ENCODE data around the gene AIG1. TPM values are rescaled to one million over a fixed set of nuclear protein-coding genes. Genes with fewer than 3 reads are reported as not detected.

The AIG1 gene
- total and polyA plus RNA-seq, 2 donors from 2014 or later: 57.3 to 146 TPM

DNA sequence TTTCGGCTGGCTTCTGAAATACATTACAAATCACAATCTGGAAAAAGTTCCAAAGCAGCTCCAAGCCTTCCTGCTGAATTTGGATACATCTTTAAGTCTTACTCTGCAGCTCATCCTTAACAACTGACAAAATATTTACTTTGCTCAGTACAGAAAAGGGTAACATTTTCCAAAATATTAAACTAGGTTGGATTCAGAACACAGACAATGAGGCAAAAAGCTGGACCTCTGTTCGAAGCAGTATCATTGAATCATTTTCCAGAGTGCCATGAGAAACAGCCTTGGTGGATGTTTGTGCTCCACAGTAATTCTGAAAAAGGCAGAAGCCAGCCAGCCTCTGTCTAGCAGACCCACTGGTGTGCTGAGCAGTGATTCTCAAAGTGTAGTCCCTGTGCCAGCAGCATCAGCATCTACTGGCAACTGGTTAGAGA is 162.1 kb downstream of the AIG1 start:
- H3K36me3 ChIP-seq (ENCODE audit: control insufficient read depth in 2 of 3, insufficient read depth in 3 of 3, low read length in 3 of 3): no peaks in the 10 kb centered on the region
- no peak overlapping the region for H3K4me3 ChIP-seq (ENCODE audit: low read length in 3 of 3)
- TF ChIP-seq, protein P1, sequence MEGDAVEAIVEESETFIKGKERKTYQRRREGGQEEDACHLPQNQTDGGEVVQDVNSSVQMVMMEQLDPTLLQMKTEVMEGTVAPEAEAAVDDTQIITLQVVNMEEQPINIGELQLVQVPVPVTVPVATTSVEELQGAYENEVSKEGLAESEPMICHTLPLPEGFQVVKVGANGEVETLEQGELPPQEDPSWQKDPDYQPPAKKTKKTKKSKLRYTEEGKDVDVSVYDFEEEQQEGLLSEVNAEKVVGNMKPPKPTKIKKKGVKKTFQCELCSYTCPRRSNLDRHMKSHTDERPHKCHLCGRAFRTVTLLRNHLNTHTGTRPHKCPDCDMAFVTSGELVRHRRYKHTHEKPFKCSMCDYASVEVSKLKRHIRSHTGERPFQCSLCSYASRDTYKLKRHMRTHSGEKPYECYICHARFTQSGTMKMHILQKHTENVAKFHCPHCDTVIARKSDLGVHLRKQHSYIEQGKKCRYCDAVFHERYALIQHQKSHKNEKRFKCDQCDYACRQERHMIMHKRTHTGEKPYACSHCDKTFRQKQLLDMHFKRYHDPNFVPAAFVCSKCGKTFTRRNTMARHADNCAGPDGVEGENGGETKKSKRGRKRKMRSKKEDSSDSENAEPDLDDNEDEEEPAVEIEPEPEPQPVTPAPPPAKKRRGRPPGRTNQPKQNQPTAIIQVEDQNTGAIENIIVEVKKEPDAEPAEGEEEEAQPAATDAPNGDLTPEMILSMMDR (IDR thresholded peaks at IDR 0.05; ENCODE audit: borderline replicate concordance, extremely low read depth, insufficient read depth): no peak
- H3K27me3 ChIP-seq (ENCODE audit: control insufficient read depth, insufficient read depth, low read length): no peaks in the 10 kb centered on the region
- FAIRE-seq (no peak), DNase-seq (no peak)
- no peak overlapping the region for H3K9ac ChIP-seq (ENCODE audit: low read length in 3 of 3)
- intact Hi-C loops (cut with DNase I): no loop called here
- peaks cover 0 to 6% (median 0%) of the 10 kb centered on the region in 3 donors for H3K4me1 ChIP-seq (ENCODE audit: control insufficient read depth in 2 of 3, insufficient read depth in 2 of 3, low read depth in 1 of 3, low read length in 3 of 3)
- no peaks in the 10 kb centered on the region for H3K9me3 ChIP-seq (ENCODE audit: control insufficient read depth in 2 of 3, insufficient read depth in 1 of 3, low read length in 3 of 3)
- H3K27ac ChIP-seq (ENCODE audit: low read depth in 2 of 2, low read length in 2 of 2): no peak overlapping the region

DNA sequence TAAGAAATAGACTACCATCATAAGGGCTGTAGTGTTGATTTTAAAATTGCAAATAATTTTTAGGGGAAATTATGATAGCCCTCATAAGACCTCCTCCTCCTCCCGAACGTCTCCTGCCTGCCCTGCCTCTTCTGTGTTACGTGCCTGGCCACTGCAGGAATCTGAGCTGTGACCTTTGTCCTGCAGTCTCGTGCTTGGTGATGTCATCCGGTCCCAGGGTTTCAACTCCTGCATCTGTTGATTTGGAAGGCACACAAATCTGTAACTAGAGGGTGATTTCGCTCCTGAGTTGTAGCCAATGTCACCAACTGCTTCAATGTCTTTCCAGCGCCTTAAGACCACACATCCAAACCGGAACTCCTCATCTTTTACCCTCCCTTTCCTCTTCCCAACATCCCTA is 163.2 kb downstream of the AIG1 start:
- peaks cover 0 to 6% (median 0%) of the 10 kb centered on the region in 3 donors for H3K4me1 ChIP-seq (ENCODE audit: control insufficient read depth in 2 of 3, insufficient read depth in 2 of 3, low read depth in 1 of 3, low read length in 3 of 3)
- H3K27me3 ChIP-seq (ENCODE audit: control insufficient read depth, insufficient read depth, low read length): no peaks in the 10 kb centered on the region
- no peak for FAIRE-seq
- no peaks in the 10 kb centered on the region for H3K9me3 ChIP-seq (ENCODE audit: control insufficient read depth in 2 of 3, insufficient read depth in 1 of 3, low read length in 3 of 3)
- no peaks in the 10 kb centered on the region for H3K36me3 ChIP-seq (ENCODE audit: control insufficient read depth in 2 of 3, insufficient read depth in 3 of 3, low read length in 3 of 3)
- H3K27ac ChIP-seq (ENCODE audit: low read depth in 2 of 2, low read length in 2 of 2): peak overlapping the region; percentile 10 to 73
- intact Hi-C loops (cut with DNase I): no loop called here
- TF ChIP-seq, protein P1 (IDR thresholded peaks at IDR 0.05; ENCODE audit: borderline replicate concordance, extremely low read depth, insufficient read depth): no peak
- H3K9ac ChIP-seq (ENCODE audit: low read length in 3 of 3): no peak overlapping the region
- no peak overlapping the region for H3K4me3 ChIP-seq (ENCODE audit: low read length in 3 of 3)
- peak in 4 of 5 donors; percentile 34 to 62 (median 48) for DNase-seq

DNA sequence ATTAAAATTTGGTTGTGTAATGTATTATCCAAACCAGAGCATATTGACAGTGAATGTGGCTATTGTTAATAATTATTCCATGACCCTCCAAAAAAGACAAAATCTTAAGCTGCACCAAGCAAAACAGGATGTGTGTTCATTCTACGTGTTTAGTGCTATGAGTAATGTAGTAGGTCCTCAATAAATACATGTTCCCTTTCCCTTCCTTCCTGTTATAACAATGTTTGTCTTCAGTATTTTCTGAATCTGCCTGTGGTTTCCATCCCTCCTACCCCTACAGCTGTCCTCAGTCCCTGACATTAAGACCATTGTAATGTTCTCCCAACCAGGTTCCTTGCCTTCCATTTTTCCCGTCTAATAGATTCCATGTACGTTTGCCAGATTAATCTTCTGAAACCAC is 163.8 kb downstream of the AIG1 start:
- Histone ChIP-seq H3K9ac (ENCODE audit: low read length in 3 of 3) (no peak overlapping the region), H3K4me3 (ENCODE audit: low read length in 3 of 3) (no peak overlapping the region), H3K27me3 (ENCODE audit: control insufficient read depth, insufficient read depth, low read length) (no peaks in the 10 kb centered on the region), H3K36me3 (ENCODE audit: control insufficient read depth in 2 of 3, insufficient read depth in 3 of 3, low read length in 3 of 3) (no peaks in the 10 kb centered on the region), H3K27ac (ENCODE audit: low read depth in 2 of 2, low read length in 2 of 2) (no peak overlapping the region), H3K9me3 (ENCODE audit: control insufficient read depth in 2 of 3, insufficient read depth in 1 of 3, low read length in 3 of 3) (no peaks in the 10 kb centered on the region), H3K4me1 (ENCODE audit: control insufficient read depth in 2 of 3, insufficient read depth in 2 of 3, low read depth in 1 of 3, low read length in 3 of 3) (peaks cover 0 to 6% (median 0%) of the 10 kb centered on the region in 3 donors)
- intact Hi-C loops (cut with DNase I): no loop called here
- no peak for FAIRE-seq
- no peak for DNase-seq
- TF ChIP-seq, protein P1 (IDR thresholded peaks at IDR 0.05; ENCODE audit: borderline replicate concordance, extremely low read depth, insufficient read depth): no peak

DNA sequence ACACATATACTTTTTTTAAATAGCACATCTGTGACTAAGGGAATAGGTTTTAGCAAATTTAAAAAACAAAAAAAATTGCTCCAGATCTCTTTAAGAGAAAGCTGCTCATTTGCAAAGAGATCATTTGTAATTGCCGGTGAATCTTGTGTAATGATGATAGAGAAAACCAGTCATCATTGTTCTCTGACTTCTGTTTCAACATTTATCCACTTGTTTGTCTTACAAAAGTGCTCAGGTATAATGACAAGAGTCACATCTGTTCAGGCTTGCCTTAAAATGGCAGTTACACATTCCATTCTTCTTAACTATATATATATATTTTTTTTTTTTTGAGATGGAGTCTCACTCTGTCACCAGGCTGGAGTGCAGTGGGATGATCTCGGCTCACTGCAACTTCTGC is 165.2 kb downstream of the AIG1 start:
- DNase-seq (no peak), FAIRE-seq (no peak)
- intact Hi-C loops (cut with DNase I): no loop called here
- Histone ChIP-seq H3K4me1 (ENCODE audit: control insufficient read depth in 2 of 3, insufficient read depth in 2 of 3, low read depth in 1 of 3, low read length in 3 of 3) (peaks cover 0 to 6% (median 0%) of the 10 kb centered on the region in 3 donors), H3K9ac (ENCODE audit: low read length in 3 of 3) (no peak overlapping the region), H3K36me3 (ENCODE audit: control insufficient read depth in 2 of 3, insufficient read depth in 3 of 3, low read length in 3 of 3) (no peaks in the 10 kb centered on the region), H3K27ac (ENCODE audit: low read depth in 2 of 2, low read length in 2 of 2) (no peak overlapping the region), H3K4me3 (ENCODE audit: low read length in 3 of 3) (no peak overlapping the region), H3K9me3 (ENCODE audit: control insufficient read depth in 2 of 3, insufficient read depth in 1 of 3, low read length in 3 of 3) (no peaks in the 10 kb centered on the region), H3K27me3 (ENCODE audit: control insufficient read depth, insufficient read depth, low read length) (no peaks in the 10 kb centered on the region)
- TF ChIP-seq, protein P1 (IDR thresholded peaks at IDR 0.05; ENCODE audit: borderline replicate concordance, extremely low read depth, insufficient read depth): no peak
